HepG2 (cell line): Measurements from ENCODE around the gene CCDC69. TPM values are rescaled to one million over a fixed set of nuclear protein-coding genes. Genes with fewer than 3 reads are reported as not detected.

ENCODE experiments used
- ARID2 ChIP-seq: sonication (generic); formaldehyde crosslinking; IDR thresholded peaks from 2 replicates; pipeline ENCODE4 v1.8.1; 2022; ENCODE audit warnings: mild to moderate bottlenecking, missing genetic modification reagents, borderline replicate concordance
- ARNT2 ChIP-seq: sonication (generic); formaldehyde crosslinking; IDR thresholded peaks from 2 replicates; pipeline ENCODE4 v1.8.0; 2022; ENCODE audit warnings: mild to moderate bottlenecking, low read depth, missing genetic modification reagents, moderate library complexity
- ASH2L ChIP-seq: fragments of 300-600, 200-600 bp; sonication (generic); IDR thresholded peaks from 2 replicates; pipeline ENCODE4 v1.7.0; 2017; ENCODE audit warnings: low read depth, mild to moderate bottlenecking, moderate library complexity, mixed read lengths, low read length; ENCODE audit not compliant: insufficient read length
- CCDC6 ChIP-seq: sonication (generic); formaldehyde crosslinking; IDR thresholded peaks from 2 replicates; pipeline ENCODE4 v1.8.1; 2022; ENCODE audit warnings: mild to moderate bottlenecking, missing genetic modification reagents, moderate library complexity
- CHCHD3 ChIP-seq: sonication (generic); formaldehyde crosslinking; IDR thresholded peaks from 2 replicates; pipeline ENCODE4 v1.8.0; 2022; ENCODE audit warnings: mild to moderate bottlenecking, missing genetic modification reagents, moderate library complexity
- DNMT3B ChIP-seq: conservative IDR thresholded peaks from 2 replicates; pipeline ENCODE4 v1.6.1; 2016; ENCODE audit warnings: missing biosample characterization, control low read depth
- ERF ChIP-seq: IDR thresholded peaks from 2 replicates; pipeline ENCODE4 v1.6.1; 2018; ENCODE audit warnings: missing biosample characterization, missing genetic modification reagents
- HOMEZ ChIP-seq: IDR thresholded peaks from 2 replicates; pipeline ENCODE4 v1.6.1; 2016; ENCODE audit warnings: low read depth
- MIXL1 ChIP-seq: IDR thresholded peaks from 2 replicates; pipeline ENCODE4 v1.6.1; 2016
- NFYC ChIP-seq: IDR thresholded peaks from 2 replicates; pipeline ENCODE4 v1.6.1; 2016; ENCODE audit warnings: missing genetic modification reagents, missing compliant biosample characterization
- NPAS2 ChIP-seq: sonication (generic); formaldehyde crosslinking; IDR thresholded peaks from 2 replicates; pipeline ENCODE4 v1.8.0; 2022; ENCODE audit warnings: mild to moderate bottlenecking, missing genetic modification reagents, borderline replicate concordance
- PHB2 ChIP-seq: fragments of 450-650 bp; IDR thresholded peaks from 2 replicates; pipeline ENCODE4 v1.6.1; 2018; ENCODE audit not compliant: partially characterized antibody
- PHF20 ChIP-seq: sonication (generic); formaldehyde crosslinking; IDR thresholded peaks from 2 replicates; pipeline ENCODE4 v1.5.0; 2020; ENCODE audit warnings: mild to moderate bottlenecking, missing genetic modification reagents
- PHF8 ChIP-seq: sonication (generic); formaldehyde crosslinking; IDR thresholded peaks from 2 replicates; pipeline ENCODE4 v1.5.0; 2020; ENCODE audit warnings: missing genetic modification reagents
- RBM39 ChIP-seq: fragments of 200-400 bp; formaldehyde crosslinking; IDR thresholded peaks from one replicate; pipeline ENCODE4 v1.6.1; 2018; ENCODE audit warnings: antibody characterized with exemption, mild to moderate bottlenecking, low read depth, low read length; ENCODE audit not compliant: poor library complexity, severe bottlenecking
- SMYD3 ChIP-seq: sonication (generic); formaldehyde crosslinking; IDR thresholded peaks from 2 replicates; pipeline ENCODE4 v1.8.1; 2023; ENCODE audit warnings: mild to moderate bottlenecking, missing genetic modification reagents
- SNAI1 ChIP-seq: sonication (generic); formaldehyde crosslinking; IDR thresholded peaks from 2 replicates; pipeline ENCODE4 v1.5.0; 2020; ENCODE audit warnings: mild to moderate bottlenecking, missing genetic modification reagents, borderline replicate concordance
- SRSF4 ChIP-seq: fragments of 200-400 bp; formaldehyde crosslinking; IDR thresholded peaks from one replicate; pipeline ENCODE4 v1.6.1; 2018; ENCODE audit warnings: mild to moderate bottlenecking, low read depth, low read length, moderate library complexity; ENCODE audit not compliant: poor library complexity, severe bottlenecking
- ZBTB1 ChIP-seq: sonication (generic); formaldehyde crosslinking; IDR thresholded peaks from 2 replicates; pipeline ENCODE4 v1.4.0; 2020; ENCODE audit warnings: missing genetic modification reagents, borderline replicate concordance
- ZBTB10 ChIP-seq: sonication (generic); formaldehyde crosslinking; IDR thresholded peaks from 2 replicates; pipeline ENCODE4 v1.4.0; 2020; ENCODE audit warnings: missing genetic modification reagents, borderline replicate concordance
- ZBTB8A ChIP-seq: sonication (generic); formaldehyde crosslinking; IDR thresholded peaks from 2 replicates; pipeline ENCODE4 v1.4.0; 2020; ENCODE audit warnings: mild to moderate bottlenecking, low read depth, missing genetic modification reagents, borderline replicate concordance
- ZFY ChIP-seq: sonication (generic); formaldehyde crosslinking; IDR thresholded peaks from 2 replicates; pipeline ENCODE4 v1.4.0; 2020; ENCODE audit warnings: missing genetic modification reagents
- ZNF263 ChIP-seq: sonication (generic); formaldehyde crosslinking; IDR thresholded peaks from 2 replicates; pipeline ENCODE4 v1.4.0; 2020; ENCODE audit warnings: missing genetic modification reagents
- ZNF546 ChIP-seq: sonication (generic); formaldehyde crosslinking; conservative IDR thresholded peaks from 2 replicates; pipeline ENCODE4 v1.8.1; 2023; ENCODE audit warnings: mild to moderate bottlenecking, missing genetic modification reagents
- polyA plus RNA-seq, 8 experiments: library from polyadenylated mRNA; depleted of rRNA in 3 of 8; stranded (reverse) in 7 of 8; unstranded in 1 of 8; fragments of >200 nt; fragmentation: Illumina TruSeq in 4 of 8; extraction: Trizol in 4 of 8; gene quantifications; 2 replicates each; pipeline versions ENCODE4 v1.2.1 to v1.2.3, GENCODE V29; 2011 to 2016; ENCODE audit warnings: low read depth in 4 of 8, missing spikeins in 1 of 8, mixed read lengths in 1 of 8; ENCODE audit not compliant: insufficient read depth in 1 of 8
- total RNA-seq, 5 experiments: library from RNA; depleted of rRNA; stranded (reverse); fragments of >200 nt; fragmentation: Illumina TruSeq; extraction: Trizol; gene quantifications; 2 replicates each; pipeline ENCODE4 v1.2.3, GENCODE V29; 2016; ENCODE audit warnings: low read depth in 1 of 5
- TF ChIP-seq, protein P1 (sequence below): sonication (generic); formaldehyde crosslinking; IDR thresholded peaks from 2 replicates; pipeline ENCODE4 v1.9.0; 2021; ENCODE audit warnings: missing genetic modification reagents, borderline replicate concordance

The CCDC69 gene
- total and polyA plus RNA-seq, 2 of the 13 experiments (the other 11 are each of a cell fraction or from before 2014, with no cell fraction given) = 12.2 to 45.2 TPM

DNA sequence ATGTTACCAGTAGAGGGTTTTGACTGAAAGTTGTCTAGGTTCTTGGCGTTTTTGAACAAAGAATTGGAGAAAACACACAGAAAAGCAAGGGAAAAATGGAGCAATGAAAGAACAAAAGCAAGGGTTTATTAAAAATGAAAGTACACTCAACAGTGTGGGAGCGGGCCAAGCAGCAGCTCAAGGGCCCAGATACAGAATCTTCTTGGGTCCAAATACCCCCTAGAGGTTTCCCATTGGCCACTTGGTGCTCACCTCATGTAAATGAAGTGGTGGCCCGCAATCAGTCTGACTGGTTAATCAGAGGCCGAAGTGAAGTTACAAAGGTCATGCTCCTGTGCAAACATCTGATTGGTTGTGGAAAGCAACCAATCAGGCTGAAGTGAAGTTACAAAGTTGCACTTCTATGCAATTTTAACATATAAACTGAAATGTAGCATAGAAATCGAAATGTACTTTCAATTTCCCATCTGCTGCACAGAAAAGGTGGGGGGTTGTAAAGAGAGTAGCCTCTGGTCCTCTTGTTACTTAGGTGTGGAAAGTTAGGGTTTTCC is 27.2 kb upstream of the CCDC69 start (continued):
- TF ChIP-seq PHB2 (no peak), ZNF546 (CRISPR knock-in tag) (no peak), NFYC (peak; percentile 83), SRSF4 (no peak), CCDC6 (0 out of 2 replicates have a peak, but pooled peaks have one; percentile 50), ZBTB1 (CRISPR knock-in tag) (no peak), ZBTB10 (CRISPR knock-in tag) (no peak), DNMT3B (CRISPR knock-in tag) (no peak), PHF8 (CRISPR knock-in tag) (peak; percentile 61), SMYD3 (CRISPR knock-in tag) (0 out of 2 replicates have a peak, but pooled peaks have one; percentile 6), ARID2 (peak; percentile 70; the same call in 1 of the 2 replicates), CHCHD3 (no peak), MIXL1 (peak; percentile 55; the same call in 1 of the 2 replicates), ERF (CRISPR knock-in tag) (peak; percentile 39; the same call in 1 of the 2 replicates), RBM39 (no peak), SNAI1 (CRISPR knock-in tag) (no peak), HOMEZ (CRISPR knock-in tag) (no peak), ZBTB8A (CRISPR knock-in tag) (no peak), ZFY (CRISPR knock-in tag) (peak; percentile 85), ASH2L (peak; percentile 17), PHF20 (CRISPR knock-in tag) (0 out of 2 replicates have a peak, but pooled peaks have one; percentile 38), NPAS2 (CRISPR knock-in tag) (no peak), ZNF263 (CRISPR knock-in tag) (no peak), ARNT2 (no peak)
- TF ChIP-seq, protein P1, sequence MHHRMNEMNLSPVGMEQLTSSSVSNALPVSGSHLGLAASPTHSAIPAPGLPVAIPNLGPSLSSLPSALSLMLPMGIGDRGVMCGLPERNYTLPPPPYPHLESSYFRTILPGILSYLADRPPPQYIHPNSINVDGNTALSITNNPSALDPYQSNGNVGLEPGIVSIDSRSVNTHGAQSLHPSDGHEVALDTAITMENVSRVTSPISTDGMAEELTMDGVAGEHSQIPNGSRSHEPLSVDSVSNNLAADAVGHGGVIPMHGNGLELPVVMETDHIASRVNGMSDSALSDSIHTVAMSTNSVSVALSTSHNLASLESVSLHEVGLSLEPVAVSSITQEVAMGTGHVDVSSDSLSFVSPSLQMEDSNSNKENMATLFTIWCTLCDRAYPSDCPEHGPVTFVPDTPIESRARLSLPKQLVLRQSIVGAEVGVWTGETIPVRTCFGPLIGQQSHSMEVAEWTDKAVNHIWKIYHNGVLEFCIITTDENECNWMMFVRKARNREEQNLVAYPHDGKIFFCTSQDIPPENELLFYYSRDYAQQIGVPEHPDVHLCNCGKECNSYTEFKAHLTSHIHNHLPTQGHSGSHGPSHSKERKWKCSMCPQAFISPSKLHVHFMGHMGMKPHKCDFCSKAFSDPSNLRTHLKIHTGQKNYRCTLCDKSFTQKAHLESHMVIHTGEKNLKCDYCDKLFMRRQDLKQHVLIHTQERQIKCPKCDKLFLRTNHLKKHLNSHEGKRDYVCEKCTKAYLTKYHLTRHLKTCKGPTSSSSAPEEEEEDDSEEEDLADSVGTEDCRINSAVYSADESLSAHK = no peak
